Measurements from ENCODE around the gene TSPAN31.
A peak's percentile ranks its signal among the peaks of the same experiment; 100 is the strongest.

TSPAN31 gene

DNA sequence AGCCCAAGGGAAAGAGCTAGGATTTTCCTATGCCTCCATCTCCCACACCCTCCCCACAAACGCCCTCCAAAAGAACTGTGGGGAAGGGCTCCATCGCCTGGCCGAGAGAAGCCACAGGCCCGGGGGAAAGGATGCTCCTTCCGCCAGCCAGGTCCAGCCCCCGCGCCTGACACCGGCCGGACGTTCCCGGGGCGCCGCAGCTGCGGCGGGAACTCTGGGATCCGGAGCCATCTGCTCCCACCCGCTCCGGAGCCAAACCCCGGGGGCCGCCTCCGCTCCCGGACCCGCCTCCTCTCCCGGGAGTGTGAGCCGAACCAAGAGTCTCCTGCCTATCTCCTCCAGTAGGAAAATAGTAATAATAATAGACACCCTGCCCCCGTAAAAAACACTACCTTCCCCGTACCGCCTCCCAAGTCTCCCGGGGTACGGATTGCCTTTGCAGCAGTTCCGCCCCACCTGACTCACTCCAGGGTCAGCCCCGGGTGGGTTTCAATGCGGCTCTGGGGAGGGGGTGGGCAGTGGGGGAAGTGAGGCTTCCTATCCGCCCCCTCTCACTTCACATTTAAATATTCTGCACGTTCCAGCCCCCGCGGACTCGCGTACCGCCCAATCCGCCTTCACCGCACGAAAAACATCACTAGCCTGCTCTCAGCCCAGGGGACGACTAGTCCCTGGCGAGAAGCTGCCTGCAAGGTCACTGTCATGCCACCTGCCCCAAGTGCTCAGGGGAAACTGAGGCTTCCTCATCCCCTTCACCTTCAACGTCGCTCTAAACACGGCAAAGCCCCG lies 8.7 kb upstream of the TSPAN31 start:
- ATAC-seq (replicated peaks): no peak
- Mint-ChIP-seq H3K36me3 (ENCODE audit: insufficient read depth) (peaks cover 69% of the 10 kb centered on the region), H3K9me3 (no peaks in the 10 kb centered on the region), H3K4me1 (ENCODE audit: low read depth in 2 of 2) (peaks cover 32 to 38% of the 10 kb centered on the region in 2 donors), H3K27ac (peak overlapping the region; percentile 85 to 90), H3K4me3 (no peak overlapping the region), H3K27me3 (no peaks in the 10 kb centered on the region)
- no peak for DNase-seq

DNA sequence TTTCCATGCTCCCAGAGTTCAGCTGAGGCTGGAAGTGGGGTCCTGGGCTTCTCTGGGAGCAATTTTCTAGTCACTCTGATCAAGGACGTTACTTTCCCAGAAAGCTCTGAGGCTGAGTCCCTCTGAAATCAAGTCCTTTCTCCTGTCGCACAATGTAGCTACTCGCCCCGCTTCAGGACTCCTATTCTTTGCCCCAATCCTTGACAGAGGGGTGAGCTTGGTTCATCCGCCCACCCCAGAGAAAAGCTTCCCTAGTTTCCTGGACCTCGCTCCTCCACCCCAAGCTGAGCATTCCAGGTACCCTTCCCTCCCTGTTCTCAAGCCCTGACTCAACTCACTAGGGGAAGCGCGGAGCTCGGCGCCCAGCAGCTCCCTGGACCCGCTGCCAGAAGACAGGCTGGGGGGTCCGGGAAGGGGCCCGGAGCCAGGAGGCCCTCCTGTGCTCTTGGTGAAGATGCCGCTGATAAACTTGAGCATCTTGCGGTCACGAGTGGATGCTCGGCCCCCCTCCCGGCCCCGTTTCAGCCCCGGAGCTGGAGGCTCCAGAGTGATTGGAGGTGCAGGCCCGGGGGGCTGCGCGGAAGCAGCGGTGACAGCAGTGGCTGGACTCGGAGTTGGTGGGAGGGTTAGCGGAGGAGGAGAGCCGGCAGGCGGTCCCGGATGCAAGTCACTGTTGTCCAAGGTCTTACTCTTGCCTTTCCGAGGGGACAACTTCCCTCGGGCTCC lies 7.9 kb upstream of the TSPAN31 start:
- Mint-ChIP-seq H3K4me3 (no peak overlapping the region), H3K36me3 (ENCODE audit: insufficient read depth) (peaks cover 69% of the 10 kb centered on the region), H3K27ac (peak overlapping the region; percentile 85 to 86), H3K9me3 (no peaks in the 10 kb centered on the region), H3K27me3 (no peaks in the 10 kb centered on the region), H3K4me1 (ENCODE audit: low read depth in 2 of 2) (peaks cover 39 to 43% of the 10 kb centered on the region in 2 donors)
- no peak for ATAC-seq (replicated peaks)
- no peak for DNase-seq

DNA sequence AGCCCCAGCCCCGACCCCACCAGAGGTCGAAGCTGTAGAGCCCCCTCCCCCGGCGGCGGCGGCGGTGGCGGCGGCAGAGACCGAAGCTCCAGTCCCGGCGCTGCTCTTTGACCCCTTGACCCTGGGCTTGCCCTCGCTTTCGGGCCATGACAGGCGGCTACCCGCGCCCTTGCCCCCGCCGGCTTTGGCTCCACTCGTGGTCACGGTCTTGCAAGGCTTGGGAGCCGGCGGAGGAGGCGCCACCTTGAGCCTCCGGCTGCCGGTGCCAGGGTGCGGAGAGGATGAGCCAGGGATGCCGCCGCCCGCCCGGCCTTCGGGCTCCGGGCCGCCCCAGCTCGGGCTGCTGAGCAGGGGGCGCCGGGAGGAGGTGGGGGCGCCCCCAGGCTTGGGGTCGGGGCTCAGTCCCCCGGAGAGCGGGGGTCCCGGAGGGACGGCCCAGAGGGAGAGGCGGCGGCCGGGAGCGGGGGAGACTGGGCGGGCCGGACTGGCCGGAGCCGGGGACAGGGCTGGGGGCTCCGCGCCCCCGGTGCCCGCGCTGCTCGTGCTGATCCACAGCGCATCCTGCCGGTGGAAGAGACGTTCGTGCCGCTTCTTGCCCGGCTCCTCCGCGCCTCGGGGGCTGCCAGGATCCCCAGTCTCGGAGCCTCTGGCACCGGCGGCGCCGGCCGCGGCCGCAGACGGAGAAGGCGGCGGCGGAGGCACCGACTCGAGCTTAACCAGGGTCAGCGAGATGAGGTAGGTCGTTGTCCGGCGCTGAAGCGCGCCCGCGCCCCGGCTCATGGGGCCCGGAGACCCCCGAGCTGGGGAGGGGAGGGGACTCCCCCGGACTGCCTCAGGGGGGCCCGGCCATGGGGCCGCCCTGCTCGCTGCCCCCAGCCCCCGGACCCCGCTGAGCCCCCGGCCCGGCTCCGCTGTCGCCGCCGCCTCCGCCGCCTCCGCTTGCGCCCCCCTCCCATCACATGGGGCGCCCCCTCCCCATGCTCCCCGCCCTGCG lies 7.1 kb upstream of the TSPAN31 start:
- H3K27ac Mint-ChIP-seq: no peak overlapping the region
- H3K4me3 Mint-ChIP-seq: no peak overlapping the region
- peaks cover 64% of the 10 kb centered on the region for H3K36me3 Mint-ChIP-seq (ENCODE audit: insufficient read depth)
- peaks cover 42 to 50% of the 10 kb centered on the region in 2 donors for H3K4me1 Mint-ChIP-seq (ENCODE audit: low read depth in 2 of 2)
- DNase-seq (no peak), ATAC-seq (replicated peaks) (no peak)
- no peaks in the 10 kb centered on the region for H3K27me3 Mint-ChIP-seq
- H3K9me3 Mint-ChIP-seq: no peaks in the 10 kb centered on the region

DNA sequence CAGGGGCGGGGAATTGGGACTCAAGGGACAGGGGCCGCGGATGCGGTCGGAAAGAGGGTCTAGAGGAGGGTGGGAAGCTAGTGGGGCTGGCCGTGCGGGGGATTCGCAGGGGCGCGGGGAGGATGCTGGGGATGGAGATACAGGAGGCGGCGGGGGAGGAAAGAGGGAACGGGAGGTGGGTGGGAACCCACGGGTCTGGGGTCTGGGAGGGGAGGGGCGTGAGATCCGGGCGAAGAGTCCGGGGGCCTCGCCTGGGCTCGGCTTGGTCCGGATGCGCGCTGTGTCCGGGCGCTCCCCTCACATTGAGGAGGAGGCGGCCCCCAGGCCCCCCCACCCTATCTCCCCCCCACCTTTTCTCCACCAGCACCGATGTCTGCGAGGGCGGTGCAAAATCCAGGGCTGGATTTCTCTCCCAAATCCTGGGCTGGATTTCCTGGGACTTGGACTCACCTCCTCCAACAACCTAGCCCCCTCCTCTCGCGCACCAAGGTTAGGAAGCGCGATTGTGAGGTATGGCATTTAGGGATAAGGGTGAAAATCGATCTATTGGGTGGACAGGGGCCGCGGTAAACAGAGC lies 6.1 kb upstream of the TSPAN31 start, which contains the start of gene AGAP2:
TSS of gene AGAP2 (minus strand) at position 82 of the 577 bp plus-strand sequence. CDS start 496 bp downstream, outside the sequence.
- H3K4me3 Mint-ChIP-seq: peak within 1 kb of the TSS; percentile 74 to 84
- no peaks in the 10 kb centered on the region for H3K9me3 Mint-ChIP-seq
- H3K27ac Mint-ChIP-seq: peak within 1 kb of the TSS; percentile 92 to 97
- DNase-seq: no peak
- H3K36me3 Mint-ChIP-seq (ENCODE audit: insufficient read depth): peaks cover 57% of the 10 kb centered on the region
- ATAC-seq (replicated peaks): no peak
- no peaks in the 10 kb centered on the region for H3K27me3 Mint-ChIP-seq
- peaks cover 42 to 50% of the 10 kb centered on the region in 2 donors for H3K4me1 Mint-ChIP-seq (ENCODE audit: low read depth in 2 of 2)

DNA sequence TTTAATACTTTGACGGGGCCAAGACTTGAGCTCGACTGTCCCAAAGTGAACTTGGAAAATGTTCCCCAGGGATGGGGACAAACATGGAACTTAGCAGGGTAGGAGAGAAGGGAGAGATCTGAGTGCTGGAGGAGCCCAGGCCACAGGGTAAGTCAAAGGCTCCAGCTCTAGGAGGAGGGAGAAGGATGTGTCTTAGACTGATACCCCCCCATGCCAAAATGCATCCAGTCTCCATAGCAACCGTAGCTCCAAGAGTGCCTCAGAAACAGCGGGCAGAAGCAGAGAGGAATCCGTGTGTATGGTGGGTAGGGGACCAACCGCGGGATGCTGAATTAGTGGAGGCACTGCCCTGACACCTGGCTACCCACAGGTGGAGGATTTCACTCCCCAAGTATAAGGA lies 5.5 kb upstream of the TSPAN31 start:
- Mint-ChIP-seq H3K27ac (peak overlapping the region; percentile 92 to 97), H3K36me3 (ENCODE audit: insufficient read depth) (peaks cover 57% of the 10 kb centered on the region), H3K27me3 (no peaks in the 10 kb centered on the region), H3K9me3 (no peaks in the 10 kb centered on the region), H3K4me3 (peak overlapping the region; percentile 74 to 84), H3K4me1 (ENCODE audit: low read depth in 2 of 2) (peaks cover 46 to 52% of the 10 kb centered on the region in 2 donors)
- DNase-seq (no peak), ATAC-seq (replicated peaks) (no peak)

DNA sequence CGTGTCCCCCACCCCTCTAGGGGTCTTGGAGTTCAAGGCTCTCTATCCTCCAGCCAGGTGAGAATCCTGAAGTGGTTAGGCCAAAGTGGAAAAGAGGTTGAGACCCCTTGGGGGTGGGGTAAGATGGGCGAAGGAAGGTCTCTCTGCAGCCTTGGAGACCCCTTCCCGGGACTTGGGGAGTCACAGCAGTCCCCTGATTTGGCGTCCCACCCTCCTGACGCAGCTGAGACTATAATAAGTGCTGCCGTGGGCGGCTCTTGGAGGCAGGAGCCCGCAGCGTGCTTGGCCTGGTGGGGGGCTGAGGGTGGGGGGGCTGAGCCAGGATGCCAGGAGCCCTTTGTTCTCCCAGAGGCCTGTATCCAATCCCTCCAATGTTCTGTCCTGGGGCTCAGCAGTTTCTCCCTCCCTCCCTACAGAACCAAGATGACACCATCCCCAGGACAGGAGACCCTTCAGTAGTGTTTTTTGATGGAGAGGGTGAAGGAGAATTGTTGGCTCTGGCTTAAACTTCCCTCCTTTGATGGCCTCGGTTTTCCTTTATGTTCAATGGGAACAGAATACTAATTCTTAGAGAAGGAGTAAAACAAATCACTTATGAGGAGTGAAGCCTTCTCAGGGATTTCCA lies 4.8 kb upstream of the TSPAN31 start:
- Mint-ChIP-seq H3K4me1 (ENCODE audit: low read depth in 2 of 2) (peaks cover 45 to 52% of the 10 kb centered on the region in 2 donors), H3K4me3 (peak overlapping the region; percentile 84 to 88), H3K27ac (peak overlapping the region; percentile 97), H3K9me3 (no peaks in the 10 kb centered on the region), H3K36me3 (ENCODE audit: insufficient read depth) (peaks cover 58% of the 10 kb centered on the region), H3K27me3 (no peaks in the 10 kb centered on the region)
- ATAC-seq (replicated peaks) (no peak), DNase-seq (no peak)

DNA sequence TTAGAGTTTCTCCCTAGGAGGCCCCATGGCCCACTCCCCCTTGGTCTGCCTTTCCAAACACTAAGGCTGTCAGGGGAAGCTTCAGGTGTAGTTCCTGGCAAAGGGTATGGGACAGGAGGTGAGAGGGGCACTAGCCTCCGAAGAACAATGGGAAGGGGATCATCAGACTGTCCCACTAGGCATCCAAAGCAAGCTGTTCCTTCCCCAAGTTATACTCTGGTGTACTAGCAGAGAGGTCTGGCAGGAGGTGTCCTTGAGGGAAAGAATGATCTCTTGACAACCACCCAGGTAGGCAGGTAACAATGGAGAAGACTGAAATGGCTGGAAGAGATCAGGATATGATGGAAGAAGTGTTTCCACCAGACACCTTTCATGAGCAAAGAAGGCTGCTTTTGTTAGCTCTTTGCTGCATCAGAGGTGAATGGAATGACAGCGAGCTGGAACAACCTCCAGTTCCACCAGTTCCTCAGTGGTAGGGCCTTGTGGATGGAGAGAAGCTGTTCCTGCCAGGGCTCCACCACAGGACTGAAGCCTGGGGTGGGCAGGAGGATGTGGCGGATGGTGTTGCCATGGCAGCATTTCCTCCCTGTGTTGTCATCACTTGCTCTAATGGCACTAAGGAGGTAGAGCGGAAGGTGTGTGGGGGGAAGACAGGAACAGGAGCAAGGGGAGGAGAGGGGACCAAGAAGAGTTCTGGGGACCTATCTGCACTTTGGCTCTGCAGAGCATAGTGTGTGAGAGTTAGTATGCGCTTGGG lies 4.0 kb upstream of the TSPAN31 start:
- peak; percentile 73 for ATAC-seq (replicated peaks)
- peaks cover 60% of the 10 kb centered on the region for H3K36me3 Mint-ChIP-seq (ENCODE audit: insufficient read depth)
- DNase-seq: peak; percentile 80 to 81 (median 81)
- no peaks in the 10 kb centered on the region for H3K27me3 Mint-ChIP-seq
- H3K27ac Mint-ChIP-seq: peak overlapping the region; percentile 97
- peak overlapping the region; percentile 84 to 88 for H3K4me3 Mint-ChIP-seq
- H3K4me1 Mint-ChIP-seq (ENCODE audit: low read depth in 2 of 2): peaks cover 52 to 59% of the 10 kb centered on the region in 2 donors
- H3K9me3 Mint-ChIP-seq: no peaks in the 10 kb centered on the region

DNA sequence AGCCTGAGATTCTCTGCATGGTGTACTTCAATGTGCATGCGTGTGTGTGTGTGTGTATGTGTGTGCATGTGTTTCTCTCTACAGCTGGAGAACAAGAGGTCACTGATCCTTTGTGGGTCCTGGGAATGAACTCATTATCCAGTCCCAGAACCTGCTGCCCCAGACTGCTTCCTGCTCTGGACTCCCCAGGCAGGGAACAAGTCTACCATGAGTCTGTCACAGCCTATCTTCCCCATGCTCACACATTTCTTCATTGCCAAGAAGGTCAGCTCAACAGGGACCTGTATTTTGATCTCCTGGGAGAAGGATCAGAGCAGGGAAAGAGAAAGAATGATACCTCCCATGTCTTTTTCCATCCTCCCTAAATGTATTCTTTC lies 3.4 kb upstream of the TSPAN31 start:
- H3K36me3 Mint-ChIP-seq (ENCODE audit: insufficient read depth): peaks cover 57% of the 10 kb centered on the region
- no peak for DNase-seq
- peak overlapping the region; percentile 97 for H3K27ac Mint-ChIP-seq

DNA sequence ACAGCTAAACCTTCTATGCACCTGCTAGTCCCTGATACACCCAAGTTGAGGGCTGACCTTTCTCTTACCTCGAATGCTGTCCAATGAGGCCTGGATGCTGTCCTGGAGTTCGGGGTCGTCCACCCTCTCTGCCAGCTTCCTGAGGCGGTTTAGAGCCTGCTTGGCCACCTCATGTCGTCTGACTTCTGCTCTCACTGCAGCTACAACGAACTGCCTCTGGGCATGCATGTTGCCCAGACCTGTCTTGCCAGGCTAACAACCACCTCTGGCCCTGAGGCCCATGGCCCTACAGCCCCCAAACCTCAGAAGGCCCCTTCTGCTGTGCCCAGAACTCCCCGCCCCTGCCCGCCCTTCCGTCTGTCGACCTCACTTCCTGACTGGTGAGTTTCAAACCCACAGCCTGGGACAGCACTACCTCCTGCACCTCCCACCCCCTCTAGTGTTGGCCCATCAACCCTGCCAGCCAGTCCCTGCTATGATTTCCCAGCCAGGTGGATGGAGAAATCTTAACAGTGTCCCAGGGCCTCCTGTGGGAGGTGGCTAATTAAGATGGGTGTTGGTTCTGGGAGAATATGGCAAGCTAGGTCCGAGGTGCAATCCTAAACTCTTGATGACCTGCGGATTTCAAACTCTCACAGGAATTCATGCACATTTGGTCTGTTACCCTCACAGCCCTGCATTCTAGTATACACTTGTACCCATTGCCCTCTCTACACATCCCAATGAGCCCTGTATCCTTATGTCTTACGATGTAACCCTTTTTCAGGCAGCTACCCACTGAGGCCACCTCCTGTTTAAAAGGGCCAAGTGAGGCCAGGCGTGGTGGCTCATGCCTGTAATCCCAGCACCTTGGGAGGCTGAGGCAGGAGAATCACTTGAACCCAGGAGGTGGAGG lies 2.7 kb upstream of the TSPAN31 start:
- peak overlapping the region; percentile 97 for H3K27ac Mint-ChIP-seq
- peaks cover 58% of the 10 kb centered on the region for H3K36me3 Mint-ChIP-seq (ENCODE audit: insufficient read depth)
- no peaks in the 10 kb centered on the region for H3K27me3 Mint-ChIP-seq
- ATAC-seq (replicated peaks): peak; percentile 58
- H3K9me3 Mint-ChIP-seq: no peaks in the 10 kb centered on the region
- H3K4me1 Mint-ChIP-seq (ENCODE audit: low read depth in 2 of 2): peaks cover 46 to 55% of the 10 kb centered on the region in 2 donors
- H3K4me3 Mint-ChIP-seq: peak overlapping the region; percentile 84 to 88
- peak; percentile 69 to 71 (median 70) for DNase-seq

More for the DNA sequence above, 3.4 kb upstream of the TSPAN31 start:
- H3K4me3 Mint-ChIP-seq: peak overlapping the region; percentile 84 to 88
- H3K9me3 Mint-ChIP-seq: no peaks in the 10 kb centered on the region
- no peak for ATAC-seq (replicated peaks)
- H3K4me1 Mint-ChIP-seq (ENCODE audit: low read depth in 2 of 2): peaks cover 52 to 62% of the 10 kb centered on the region in 2 donors
- no peaks in the 10 kb centered on the region for H3K27me3 Mint-ChIP-seq

DNA sequence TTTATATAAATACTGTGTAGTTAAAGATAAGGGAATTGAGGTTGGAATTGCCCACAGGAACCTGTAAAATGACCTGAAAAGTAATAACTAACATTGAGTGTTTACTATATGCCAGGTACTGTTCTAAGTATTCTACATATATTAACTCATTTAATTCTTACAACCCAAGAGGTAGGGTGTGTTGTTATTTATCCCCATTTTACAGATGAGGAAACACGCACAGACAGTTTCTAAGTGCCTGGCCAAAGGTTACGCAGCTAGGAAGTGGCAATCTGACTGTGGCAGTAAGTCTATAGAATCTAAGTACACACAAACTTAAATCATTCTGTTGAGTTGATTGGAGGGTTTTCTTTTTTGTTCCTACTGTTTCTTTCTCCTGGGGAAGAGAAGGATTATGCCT lies 1.1 kb upstream of the TSPAN31 start:
- no peaks in the 10 kb centered on the region for H3K9me3 Mint-ChIP-seq
- no peaks in the 10 kb centered on the region for H3K27me3 Mint-ChIP-seq
- H3K36me3 Mint-ChIP-seq (ENCODE audit: insufficient read depth): peaks cover 70% of the 10 kb centered on the region
- H3K4me3 Mint-ChIP-seq: peak overlapping the region; percentile 96
- ATAC-seq (replicated peaks): no peak
- peaks cover 46 to 55% of the 10 kb centered on the region in 2 donors for H3K4me1 Mint-ChIP-seq (ENCODE audit: low read depth in 2 of 2)
- peak overlapping the region; percentile 94 to 96 for H3K27ac Mint-ChIP-seq
- no peak for DNase-seq

DNA sequence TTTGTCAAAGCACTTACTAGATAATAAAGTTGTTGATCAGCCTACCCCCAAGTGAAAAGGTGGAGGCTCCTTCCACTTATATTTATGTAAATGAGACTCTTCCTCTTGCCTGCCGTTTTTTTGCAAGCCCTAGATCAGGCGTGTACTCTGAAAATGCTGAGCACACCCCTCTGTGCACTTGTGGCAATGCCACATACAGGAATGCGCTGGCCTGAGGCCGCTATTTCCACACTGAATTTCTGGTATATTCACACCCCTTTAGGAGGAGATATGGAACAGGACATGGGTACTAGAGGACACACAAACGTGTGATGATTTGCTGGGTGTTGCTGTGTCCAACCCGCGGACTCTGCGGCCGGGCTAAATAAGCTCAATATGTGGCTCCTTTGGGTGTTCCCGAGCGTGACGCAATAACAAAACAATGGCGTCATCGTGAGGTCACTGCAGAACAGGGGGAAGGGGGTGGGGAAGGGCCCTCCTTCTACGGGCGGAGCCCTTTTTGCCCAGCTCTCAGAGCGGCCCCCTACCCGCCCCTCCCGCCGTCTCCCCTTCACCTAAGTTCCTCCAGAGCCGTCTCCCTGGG lies 554 bp upstream of the TSPAN31 start:
- H3K36me3 Mint-ChIP-seq (ENCODE audit: insufficient read depth): peaks cover 70% of the 10 kb centered on the region
- no peaks in the 10 kb centered on the region for H3K9me3 Mint-ChIP-seq
- H3K4me1 Mint-ChIP-seq (ENCODE audit: low read depth in 2 of 2): peaks cover 43 to 51% of the 10 kb centered on the region in 2 donors
- H3K27me3 Mint-ChIP-seq: no peaks in the 10 kb centered on the region
- peak overlapping the region; percentile 96 for H3K4me3 Mint-ChIP-seq
- H3K27ac Mint-ChIP-seq: peak overlapping the region; percentile 94 to 96
- peak; percentile 31 for ATAC-seq (replicated peaks)
- peak; percentile 66 to 71 (median 68) for DNase-seq

Data from effector memory CD8-positive, alpha-beta T cell (primary cell).